Endothelial cell (in vitro differentiated cells): ENCODE data around the gene ITGB5. TPM values are rescaled to one million over a fixed set of nuclear protein-coding genes. Genes with fewer than 3 reads are reported as not detected.

Experiments
- DNase-seq: peaks from one replicate; pipeline ENCODE4 v3.0.0; 2021; ENCODE audit warnings: low spot score
- H3K27ac Mint-ChIP-seq: one replicate; pipeline ENCODE4 v1.8.0; 2021; ENCODE audit warnings: mixed read lengths, inconsistent platforms; ENCODE audit not compliant: unreplicated experiment
- H3K27me3 Mint-ChIP-seq: one replicate; pipeline ENCODE4 v1.8.0; 2021; ENCODE audit warnings: mild to moderate bottlenecking, moderate library complexity, mixed read lengths, inconsistent platforms; ENCODE audit not compliant: unreplicated experiment
- H3K36me3 Mint-ChIP-seq: one replicate; pipeline ENCODE4 v1.8.0; 2021; ENCODE audit warnings: mild to moderate bottlenecking, low read depth, mixed read lengths, inconsistent platforms; ENCODE audit not compliant: unreplicated experiment
- H3K4me1 Mint-ChIP-seq: one replicate; pipeline ENCODE4 v1.8.0; 2021; ENCODE audit warnings: mild to moderate bottlenecking, mixed read lengths, inconsistent platforms; ENCODE audit not compliant: unreplicated experiment
- H3K4me3 Mint-ChIP-seq: one replicate; pipeline ENCODE4 v1.8.0; 2021; ENCODE audit warnings: mild to moderate bottlenecking, mixed read lengths, inconsistent platforms; ENCODE audit not compliant: unreplicated experiment
- H3K9me3 Mint-ChIP-seq: one replicate; pipeline ENCODE4 v1.8.0; 2021; ENCODE audit warnings: mixed read lengths, inconsistent platforms; ENCODE audit not compliant: unreplicated experiment
- CTCF ChIP-seq: fragments of 200-600 bp; sonication (generic); IDR thresholded peaks from one replicate; pipeline ENCODE4 v1.5.0; 2021; ENCODE audit warnings: antibody characterized with exemption; ENCODE audit not compliant: unreplicated experiment
- total RNA-seq: library from RNA; stranded (reverse); fragmentation: NEBNext Ultra II Directional; extraction: Animal tissue kit (Norgen Biotek cat#: 25700); gene quantifications from one replicate; pipeline ENCODE4 v1.2.1, GENCODE V29; 2021; ENCODE audit not compliant: unreplicated experiment

ITGB5 gene
- total RNA-seq, 1 donor from 2014 or later = 55.2 TPM

- no peaks in the 10 kb centered on the region for H3K27me3 Mint-ChIP-seq
- peaks cover 19% of the 10 kb centered on the region for H3K36me3 Mint-ChIP-seq
- peaks cover 30% of the 10 kb centered on the region for H3K4me1 Mint-ChIP-seq
- DNase-seq = no peak
- H3K9me3 Mint-ChIP-seq = no peaks in the 10 kb centered on the region
- H3K27ac Mint-ChIP-seq = peak overlapping the region; percentile 94
- no peak for TF ChIP-seq CTCF
- H3K4me3 Mint-ChIP-seq = no peak overlapping the region
Measured at GRCh38 chr3:124780356-124780755, 106.8 kb downstream of the ITGB5 start.

- H3K4me3 Mint-ChIP-seq = no peak overlapping the region
- H3K9me3 Mint-ChIP-seq = no peaks in the 10 kb centered on the region
- peaks cover 30% of the 10 kb centered on the region for H3K4me1 Mint-ChIP-seq
- peaks cover 1% of the 10 kb centered on the region for H3K27me3 Mint-ChIP-seq
- no peak for DNase-seq
- H3K36me3 Mint-ChIP-seq = peaks cover 24% of the 10 kb centered on the region
- no peak for TF ChIP-seq CTCF
- no peak overlapping the region for H3K27ac Mint-ChIP-seq
Measured at GRCh38 chr3:124779751-124780191, 107.4 kb downstream of the ITGB5 start.

GRCh38 chr3:124779116-124779515, 108.0 kb downstream of the ITGB5 start:
- Mint-ChIP-seq H3K36me3 (peaks cover 24% of the 10 kb centered on the region), H3K4me1 (peaks cover 36% of the 10 kb centered on the region), H3K9me3 (no peaks in the 10 kb centered on the region), H3K4me3 (no peak overlapping the region), H3K27ac (no peak overlapping the region), H3K27me3 (peaks cover 1% of the 10 kb centered on the region)
- no peak for TF ChIP-seq CTCF
- no peak for DNase-seq

GRCh38 chr3:124777762-124778470, 109.2 kb downstream of the ITGB5 start:
- Mint-ChIP-seq H3K9me3 (no peaks in the 10 kb centered on the region), H3K4me1 (peaks cover 36% of the 10 kb centered on the region), H3K27me3 (peaks cover 1% of the 10 kb centered on the region), H3K4me3 (no peak overlapping the region), H3K36me3 (peaks cover 24% of the 10 kb centered on the region), H3K27ac (no peak overlapping the region)
- no peak for TF ChIP-seq CTCF
- no peak for DNase-seq

GRCh38 chr3:124776856-124777255, 110.3 kb downstream of the ITGB5 start:
- Mint-ChIP-seq H3K4me3 (no peak overlapping the region), H3K36me3 (peaks cover 20% of the 10 kb centered on the region), H3K4me1 (peaks cover 38% of the 10 kb centered on the region), H3K27ac (no peak overlapping the region), H3K9me3 (no peaks in the 10 kb centered on the region), H3K27me3 (peaks cover 1% of the 10 kb centered on the region)
- DNase-seq = no peak
- TF ChIP-seq CTCF = no peak
